K562 (cell line): Measurements from ENCODE around the gene XPO6. TPM values are rescaled to one million over a fixed set of nuclear protein-coding genes. Genes with fewer than 3 reads are reported as not detected.

ENCODE experiments used
- ATAC-seq: fragments of 200-7000 bp; cut with Tn5 transposase; 3 replicates; pipeline ENCODE4 v1.9.1; 2020; ENCODE audit warnings: moderate library complexity
- BruUV-seq: library from RNA; stranded (reverse); fragments of 400-500 nt; replicated peaks from 2 replicates; lab custom pipeline; 2021; lab: Mats Ljungman, UMichigan
- CTCF ChIA-PET: fragments of 300-600 bp; formaldehyde crosslinking; extraction: SDS; loops from one replicate; lab custom pipeline; 2021; ENCODE audit warnings: low intra/inter-chr PET ratio; lab: Yijun Ruan, JAX
- POLR2A ChIA-PET: fragments of 300-600, 350-650 bp; sonication (Branson Sonifier 250); formaldehyde crosslinking; extraction: SDS; loops from one replicate; lab custom pipeline; 2021; ENCODE audit warnings: antibody characterized with exemption, inconsistent platforms; lab: Yijun Ruan, JAX
- DNase-seq, 4 experiments: peaks; one replicate each; pipeline versions ENCODE4 v3.0.0 to v3.0.0-alpha.2; 2011 to 2018; ENCODE audit warnings: low spot score in 3 of 4, mixed read lengths in 3 of 4; ENCODE audit errors: extremely low read depth in 1 of 4
- FAIRE-seq: peaks from 2 replicates; lab custom pipeline; 2011; peaks lifted over from hg19 to GRCh38; lab: Jason Lieb, UNC
- H2AFZ ChIP-seq: 2 replicates; pipeline ENCODE4 v1.6.0; 2011; ENCODE audit warnings: low read depth, low read length, control low read depth, inconsistent platforms
- H3K27ac ChIP-seq: fragments of 200-600 bp; 3 replicates; pipeline ENCODE4 v1.8.0; 2011; ENCODE audit warnings: low read depth, mild to moderate bottlenecking, control low read depth, inconsistent platforms, low read length, moderate library complexity, mixed read lengths; ENCODE audit errors: extremely low read depth
- H3K27me3 ChIP-seq, 2 experiments: fragments of 300-600 bp in 1 of 2; 2 replicates in 1 of 2; 3 replicates in 1 of 2; pipeline versions ENCODE4 v1.6.0 to v1.8.0; 2011; ENCODE audit warnings: inconsistent platforms in 2 of 2, low read length in 2 of 2, mild to moderate bottlenecking in 1 of 2, mixed read lengths in 1 of 2, moderate library complexity in 1 of 2; ENCODE audit not compliant: control insufficient read depth in 2 of 2, insufficient read depth in 2 of 2
- H3K36me3 ChIP-seq: fragments of 300-600 bp; 3 replicates; pipeline ENCODE4 v1.8.0; 2011; ENCODE audit warnings: mild to moderate bottlenecking, low read length, inconsistent platforms; ENCODE audit not compliant: control insufficient read depth, insufficient read depth
- H3K4me1 ChIP-seq, 2 experiments: fragments of 200-600 bp in 1 of 2; replicated peaks in 1 of 2; 2 replicates in 1 of 2; 3 replicates in 1 of 2; pipeline versions ENCODE4 v1.5.1 to v1.8.0; 2011; ENCODE audit warnings: inconsistent platforms in 2 of 2, low read length in 2 of 2, mild to moderate bottlenecking in 1 of 2, mixed read lengths in 1 of 2, moderate library complexity in 1 of 2; ENCODE audit not compliant: control insufficient read depth in 2 of 2, insufficient read depth in 2 of 2
- H3K4me2 ChIP-seq: 2 replicates; pipeline ENCODE4 v1.6.1; 2011; ENCODE audit warnings: low read length, control low read depth, inconsistent platforms, mixed read lengths; ENCODE audit not compliant: insufficient read depth
- H3K4me3 ChIP-seq: fragments of 200-600 bp; sonication (generic), shearing (Covaris generic); 2 replicates; pipeline ENCODE4 v1.5.1; 2016; ENCODE audit warnings: control low read depth, inconsistent platforms
- H3K79me2 ChIP-seq: fragments of 200-600 bp; 3 replicates; pipeline ENCODE4 v1.8.0; 2011; ENCODE audit warnings: low read length, inconsistent platforms; ENCODE audit not compliant: control insufficient read depth, insufficient read depth
- H3K9ac ChIP-seq, 2 experiments: 2 replicates each; pipeline versions ENCODE4 v1.6.0 to v1.6.1; 2011; ENCODE audit warnings: low read depth in 2 of 2, low read length in 2 of 2, control low read depth in 1 of 2, inconsistent platforms in 1 of 2, mild to moderate bottlenecking in 1 of 2, mixed read lengths in 1 of 2; ENCODE audit not compliant: insufficient read depth in 1 of 2
- H3K9me1 ChIP-seq: one replicate; pipeline ENCODE4 v1.6.0; 2011; ENCODE audit warnings: inconsistent platforms, mild to moderate bottlenecking, low read length, moderate library complexity; ENCODE audit not compliant: control insufficient read depth, insufficient read depth
- H3K9me3 ChIP-seq: replicated peaks from 2 replicates; pipeline ENCODE4 v1.5.1; 2011; ENCODE audit warnings: low read depth, low read length, inconsistent platforms; ENCODE audit not compliant: control insufficient read depth, insufficient read depth
- H4K20me1 ChIP-seq: replicated peaks from 2 replicates; pipeline ENCODE4 v1.6.1; 2011; ENCODE audit warnings: low read length, inconsistent platforms, mixed read lengths; ENCODE audit not compliant: control insufficient read depth, insufficient read depth
- E2F6 ChIP-seq, 2 experiments: IDR thresholded peaks; 2 replicates each; pipeline ENCODE4 v1.6.1; 2011; ENCODE audit warnings: borderline replicate concordance in 1 of 2, control low read depth in 1 of 2, low read depth in 1 of 2, low read length in 1 of 2, mild to moderate bottlenecking in 1 of 2, mixed read lengths in 1 of 2, moderate library complexity in 1 of 2; ENCODE audit not compliant: insufficient read depth in 1 of 2, insufficient read length in 1 of 2, poor library complexity in 1 of 2, severe bottlenecking in 1 of 2; ENCODE audit errors: extremely low read depth in 1 of 2
- NFYB ChIP-seq: IDR thresholded peaks from 2 replicates; pipeline ENCODE4 v1.6.1; 2011; ENCODE audit warnings: mild to moderate bottlenecking, moderate library complexity; ENCODE audit not compliant: insufficient read length; ENCODE audit errors: extremely low read depth
- PCBP2 ChIP-seq: fragments of 200-400 bp; formaldehyde crosslinking; IDR thresholded peaks from 2 replicates; pipeline ENCODE4 v1.6.1; 2018; ENCODE audit warnings: low read length, low read depth, mild to moderate bottlenecking, moderate library complexity; ENCODE audit not compliant: poor library complexity, severe bottlenecking
- RAD51 ChIP-seq: fragments of 450-650 bp; IDR thresholded peaks from 2 replicates; pipeline ENCODE4 v1.7.1; 2016; ENCODE audit warnings: low read depth, mild to moderate bottlenecking, borderline replicate concordance
- SETDB1 ChIP-seq: IDR thresholded peaks from one replicate; pipeline ENCODE4 v1.6.1; 2012; ENCODE audit warnings: low read length, control low read depth, inconsistent platforms
- USF1 ChIP-seq: sonication (generic); formaldehyde crosslinking; IDR thresholded peaks from 2 replicates; pipeline ENCODE4 v1.9.0; 2022; ENCODE audit warnings: mild to moderate bottlenecking, missing genetic modification reagents
- USF2 ChIP-seq: sonication (generic); formaldehyde crosslinking; IDR thresholded peaks from 2 replicates; pipeline ENCODE4 v1.5.0; 2020; ENCODE audit warnings: missing genetic modification reagents
- ZNF121 ChIP-seq: sonication (generic); formaldehyde crosslinking; conservative IDR thresholded peaks from 2 replicates; pipeline ENCODE4 v1.8.0; 2022; ENCODE audit warnings: missing genetic modification reagents
- ZNF589 ChIP-seq: fragments of 200-800 bp; sonication (Bioruptor generic); IDR thresholded peaks from 2 replicates; pipeline ENCODE4 v1.6.1; 2016; ENCODE audit warnings: low read depth, missing genetic modification characterization, missing compliant biosample characterization
- WGBS: fragments of 100-300 bp; shearing (Covaris generic); methylation state at CpG from one replicate; pipeline ENCODE4 v1.1.6; 2016; ENCODE audit warnings: low coverage, mixed read lengths; ENCODE audit not compliant: insufficient coverage; ENCODE audit errors: missing lambda C conversion rate; 5-methylcytosine and 5-hydroxymethylcytosine counted together
- in situ Hi-C: fragments of 300-500 bp; cut with MboI; formaldehyde crosslinking; loops from 4 replicates; pipeline ENCODE4 v1.15.0; 2018; ENCODE audit warnings: inconsistent platforms, mixed read lengths
- intact Hi-C: fragments of 100-400 bp; cut with micrococcal nuclease; formaldehyde crosslinking; loops from 2 replicates; pipeline ENCODE4 v1.14.2; 2022
- polyA plus RNA-seq, 8 experiments: library from polyadenylated mRNA; depleted of rRNA in 4 of 8; stranded (reverse) in 5 of 8; unstranded in 3 of 8; fragments of >200 nt; fragmentation: Nextera tagmentation in 2 of 8; fragmentation: Illumina TruSeq in 1 of 8; extraction: Ambion mirVana in 2 of 8; extraction: Trizol in 1 of 8; gene quantifications; 2 replicates each; pipeline versions ENCODE4 v1.2.1 to v1.2.3, GENCODE V29; 2011 to 2014; ENCODE audit warnings: inconsistent platforms in 1 of 8, missing spikeins in 1 of 8
- total RNA-seq, 7 experiments: library from RNA; depleted of rRNA in 6 of 7; stranded (reverse); fragments of >200 nt in 6 of 7; fragmentation: Illumina TruSeq in 2 of 7; extraction: Trizol in 2 of 7; gene quantifications; 2 replicates each; pipeline versions ENCODE4 v1.2.1 to v1.2.3, GENCODE V29; 2011 to 2021; ENCODE audit warnings: low replicate concordance in 1 of 7

Gene XPO6
- total and polyA plus RNA-seq, 9 of the 15 experiments (the other 6 are each of a cell fraction or from before 2014, with no cell fraction given), result 11.2 to 196 (median 119) TPM

GRCh38 chr16:28217326-28217725, 5.6 kb upstream of the XPO6 start:
- DNase-seq, result peak in 1 of 4 experiments; percentile 34
- H3K79me2 ChIP-seq, result no peaks in the 10 kb centered on the region
- WGBS, result 40% methylated on average over 4 of the region's 4 CpGs
- no peak overlapping the region for H3K27ac ChIP-seq
- no peaks in the 10 kb centered on the region for H3K27me3 ChIP-seq
- intact Hi-C loops, result loop anchor here (10.0 kb wide), 1 partner anchor 53 kb away; no protein-coding TSS in a partner anchor
- peaks cover 0 to 4% of the 10 kb centered on the region in 2 experiments; a peak in 2 of 5 replicates for H3K4me1 ChIP-seq
- POLR2A ChIA-PET, result no interaction called here
- FAIRE-seq, result no peak
- no peak overlapping the region for H3K4me3 ChIP-seq
- CTCF ChIA-PET, result no interaction called here
- no peaks in the 10 kb centered on the region for H3K36me3 ChIP-seq
- TF ChIP-seq E2F6 (IDR thresholded peaks at IDR 0.05; ENCODE audit: borderline replicate concordance in 1 of 2, extremely low read depth in 1 of 2, insufficient read depth in 1 of 2, insufficient read length in 1 of 2, low read depth in 1 of 2, low read length in 1 of 2, poor library complexity in 1 of 2, severe bottlenecking in 1 of 2), result no peak
- TF ChIP-seq NFYB, result peak; percentile 48
- TF ChIP-seq ZNF589, result no peak
- TF ChIP-seq RAD51, result peak; percentile 84
- no peak for TF ChIP-seq SETDB1
- TF ChIP-seq ZNF121, result peak; percentile 58
- TF ChIP-seq USF1 (CRISPR knock-in tag), result peak; percentile 89
- no peak for TF ChIP-seq PCBP2
- TF ChIP-seq USF2 (CRISPR knock-in tag), result peak; percentile 82
- H4K20me1 ChIP-seq, result no peaks in the 10 kb centered on the region
- no TSS peak for BruUV-seq
- no peak overlapping the region for H3K9ac ChIP-seq
- no peaks in the 10 kb centered on the region for H3K9me1 ChIP-seq
- in situ Hi-C loops, result no loop called here
- peak overlapping the region; percentile 68 for H2AFZ ChIP-seq
- peak; percentile 44; the same call in 1 of the 3 replicates for ATAC-seq
- H3K4me2 ChIP-seq, result no peak overlapping the region
- H3K9me3 ChIP-seq, result no peaks in the 10 kb centered on the region
